ENCODE data around the gene FAM184B. TPM values are rescaled to one million over a fixed set of nuclear protein-coding genes. Genes with fewer than 3 reads are reported as not detected.

The FAM184B gene
- polyA plus RNA-seq, 1 donor from 2014 or later: 0.10 TPM

- no peaks in the 10 kb centered on the region for H3K9me2 ChIP-seq (ENCODE audit: insufficient read depth, low read length)
- H3K27me3 ChIP-seq (ENCODE audit: insufficient read depth, low read depth, low read length): no peaks in the 10 kb centered on the region
- H3K4me2 ChIP-seq (ENCODE audit: low read length): no peak overlapping the region
- no peak overlapping the region for H3K4me3 ChIP-seq (ENCODE audit: low read length)
- no peak overlapping the region for H2AFZ ChIP-seq (ENCODE audit: low read depth, low read length)
- no peaks in the 10 kb centered on the region for H3K9me3 ChIP-seq (ENCODE audit: low read length)
- H3K9ac ChIP-seq (ENCODE audit: low read length): no peak overlapping the region
- H3F3A ChIP-seq (ENCODE audit: insufficient read depth, low read length, poor library complexity, severe bottlenecking): no peaks in the 10 kb centered on the region
- no peaks in the 10 kb centered on the region for H3K36me3 ChIP-seq (ENCODE audit: insufficient read depth, low read length)
- H3K79me2 ChIP-seq (replicated peaks; ENCODE audit: insufficient read depth, low read length): no peaks in the 10 kb centered on the region
- no peak overlapping the region for H3K27ac ChIP-seq (ENCODE audit: low read length)
- H4K20me1 ChIP-seq (ENCODE audit: insufficient read depth): no peaks in the 10 kb centered on the region
- TF ChIP-seq EP300 (conservative IDR thresholded peaks at IDR 0.05; ENCODE audit: poor library complexity, severe bottlenecking) (no peak), SMC3 (conservative IDR thresholded peaks at IDR 0.05; ENCODE audit: poor library complexity) (peak; percentile 65), TAF1 (IDR thresholded peaks at IDR 0.05; ENCODE audit: low read depth) (no peak), MXI1 (conservative IDR thresholded peaks at IDR 0.05; ENCODE audit: poor library complexity, severe bottlenecking) (no peak), EZH2 (IDR thresholded peaks at IDR 0.05; ENCODE audit: borderline replicate concordance, insufficient read depth, low read length, poor library complexity, severe bottlenecking) (no peak), CTCF (IDR thresholded peaks at IDR 0.05; ENCODE audit: poor library complexity, severe bottlenecking) (peak; percentile 71), POLR2AphosphoS5 (IDR thresholded peaks at IDR 0.05) (no peak), RAD21 (conservative IDR thresholded peaks at IDR 0.05) (peak; percentile 60), REST (IDR thresholded peaks at IDR 0.05; ENCODE audit: borderline replicate concordance) (no peak)
These were observed 144.5 kb downstream of the FAM184B start for GRCh38 chr4:17636696-17637622.

- H3K9me2 ChIP-seq (ENCODE audit: insufficient read depth, low read length): no peaks in the 10 kb centered on the region
- no peaks in the 10 kb centered on the region for H3K36me3 ChIP-seq (ENCODE audit: insufficient read depth, low read length)
- no peaks in the 10 kb centered on the region for H3K9me3 ChIP-seq (ENCODE audit: low read length)
- H3K27me3 ChIP-seq (ENCODE audit: insufficient read depth, low read depth, low read length): no peaks in the 10 kb centered on the region
- H3K4me2 ChIP-seq (ENCODE audit: low read length): no peak overlapping the region
- H4K20me1 ChIP-seq (ENCODE audit: insufficient read depth): no peaks in the 10 kb centered on the region
- TF ChIP-seq TAF1 (IDR thresholded peaks at IDR 0.05; ENCODE audit: low read depth) (no peak), SMC3 (conservative IDR thresholded peaks at IDR 0.05; ENCODE audit: poor library complexity) (no peak), MXI1 (conservative IDR thresholded peaks at IDR 0.05; ENCODE audit: poor library complexity, severe bottlenecking) (no peak), EZH2 (IDR thresholded peaks at IDR 0.05; ENCODE audit: borderline replicate concordance, insufficient read depth, low read length, poor library complexity, severe bottlenecking) (no peak), EP300 (conservative IDR thresholded peaks at IDR 0.05; ENCODE audit: poor library complexity, severe bottlenecking) (no peak), REST (IDR thresholded peaks at IDR 0.05; ENCODE audit: borderline replicate concordance) (no peak), CTCF (IDR thresholded peaks at IDR 0.05; ENCODE audit: poor library complexity, severe bottlenecking) (no peak), POLR2AphosphoS5 (IDR thresholded peaks at IDR 0.05) (no peak), RAD21 (conservative IDR thresholded peaks at IDR 0.05) (no peak)
- H3K9ac ChIP-seq (ENCODE audit: low read length): no peak overlapping the region
- no peak overlapping the region for H2AFZ ChIP-seq (ENCODE audit: low read depth, low read length)
- H3K4me3 ChIP-seq (ENCODE audit: low read length): no peak overlapping the region
- no peaks in the 10 kb centered on the region for H3F3A ChIP-seq (ENCODE audit: insufficient read depth, low read length, poor library complexity, severe bottlenecking)
- no peaks in the 10 kb centered on the region for H3K79me2 ChIP-seq (replicated peaks; ENCODE audit: insufficient read depth, low read length)
- H3K27ac ChIP-seq (ENCODE audit: low read length): no peak overlapping the region
These were observed 145.1 kb downstream of the FAM184B start for GRCh38 chr4:17636341-17636695.

All from neural cell (in vitro differentiated cells).